ENCODE measurements around the gene BCLAF1.

The BCLAF1 gene

GRCh38 chr6:136282906-136283305, 6.7 kb downstream of the BCLAF1 start:
- Histone ChIP-seq H3K23ac (ENCODE audit: low read length in 2 of 2) (no peak overlapping the region), H4K91ac (ENCODE audit: low read length) (no peak overlapping the region), H3K27me3 (ENCODE audit: control insufficient read depth in 1 of 2, insufficient read depth in 1 of 2, low read length in 2 of 2) (no peaks in the 10 kb centered on the region), H2AK5ac (ENCODE audit: low read length, severe bottlenecking) (no peak overlapping the region), H2BK120ac (ENCODE audit: low read depth, low read length) (no peak overlapping the region), H4K8ac (ENCODE audit: low read length) (no peak overlapping the region), H3K14ac (ENCODE audit: low read length in 2 of 2) (no peak overlapping the region), H3K18ac (ENCODE audit: low read depth in 1 of 2, low read length in 2 of 2) (peak overlapping the region in 1 of 2 experiments; percentile 52), H3K79me1 (replicated peaks; ENCODE audit: low read length, poor library complexity, severe bottlenecking) (no peaks in the 10 kb centered on the region), H2AFZ (ENCODE audit: low read depth, low read length) (no peak overlapping the region), H3K9ac (ENCODE audit: low read length) (no peak overlapping the region), H3K9me3 (ENCODE audit: control insufficient read depth, low read length) (no peaks in the 10 kb centered on the region), H2BK5ac (ENCODE audit: low read depth, low read length, poor library complexity, severe bottlenecking) (no peak overlapping the region), H2BK12ac (ENCODE audit: low read length in 2 of 2) (no peak overlapping the region), H3K4me1 (ENCODE audit: control insufficient read depth, insufficient read depth, low read depth, low read length) (peaks cover 11% of the 10 kb centered on the region), H3K4me2 (ENCODE audit: low read length, poor library complexity, severe bottlenecking) (no peak overlapping the region), H3K4ac (ENCODE audit: low read depth in 1 of 2, low read length in 2 of 2) (no peak overlapping the region), H2BK15ac (ENCODE audit: low read depth, poor library complexity, severe bottlenecking) (no peak overlapping the region), H3K36me3 (ENCODE audit: control insufficient read depth in 1 of 2, insufficient read depth in 2 of 2, low read depth in 1 of 2, low read length in 2 of 2) (peaks cover 0 to 36% of the 10 kb centered on the region in 2 experiments), H3K4me3 (ENCODE audit: insufficient read depth in 1 of 2, low read depth in 1 of 2, low read length in 2 of 2) (no peak overlapping the region), H3K27ac (ENCODE audit: low read length, poor library complexity, severe bottlenecking) (no peak overlapping the region)
- DNase-seq: no peak
- 98% methylated on average over 3 of the region's 4 CpGs for WGBS

GRCh38 chr6:136280032-136280609, 9.5 kb downstream of the BCLAF1 start:
- H3K4me1 ChIP-seq (ENCODE audit: control insufficient read depth, insufficient read depth, low read depth, low read length): peaks cover 2% of the 10 kb centered on the region
- no peak overlapping the region for H3K4me3 ChIP-seq (ENCODE audit: insufficient read depth in 1 of 2, low read depth in 1 of 2, low read length in 2 of 2)
- no peak overlapping the region for H2BK5ac ChIP-seq (ENCODE audit: low read depth, low read length, poor library complexity, severe bottlenecking)
- no peak for DNase-seq
- no peak overlapping the region for H4K91ac ChIP-seq (ENCODE audit: low read length)
- H2BK120ac ChIP-seq (ENCODE audit: low read depth, low read length): no peak overlapping the region
- no peak overlapping the region for H3K14ac ChIP-seq (ENCODE audit: low read length in 2 of 2)
- no peaks in the 10 kb centered on the region for H3K79me1 ChIP-seq (replicated peaks; ENCODE audit: low read length, poor library complexity, severe bottlenecking)
- H3K18ac ChIP-seq (ENCODE audit: low read depth in 1 of 2, low read length in 2 of 2): no peak overlapping the region
- H2AFZ ChIP-seq (ENCODE audit: low read depth, low read length): no peak overlapping the region
- peaks cover 0 to 59% of the 10 kb centered on the region in 2 experiments for H3K36me3 ChIP-seq (ENCODE audit: control insufficient read depth in 1 of 2, insufficient read depth in 2 of 2, low read depth in 1 of 2, low read length in 2 of 2)
- H2BK15ac ChIP-seq (ENCODE audit: low read depth, poor library complexity, severe bottlenecking): no peak overlapping the region
- no peak overlapping the region for H3K4me2 ChIP-seq (ENCODE audit: low read length, poor library complexity, severe bottlenecking)
- H3K9me3 ChIP-seq (ENCODE audit: control insufficient read depth, low read length): no peaks in the 10 kb centered on the region
- no peak overlapping the region for H2BK12ac ChIP-seq (ENCODE audit: low read length in 2 of 2)
- no peak overlapping the region for H3K23ac ChIP-seq (ENCODE audit: low read length in 2 of 2)
- no peak overlapping the region for H2AK5ac ChIP-seq (ENCODE audit: low read length, severe bottlenecking)
- no peak overlapping the region for H3K9ac ChIP-seq (ENCODE audit: low read length)
- H3K4ac ChIP-seq (ENCODE audit: low read depth in 1 of 2, low read length in 2 of 2): no peak overlapping the region
- H3K27me3 ChIP-seq (ENCODE audit: control insufficient read depth in 1 of 2, insufficient read depth in 1 of 2, low read length in 2 of 2): no peaks in the 10 kb centered on the region
- H3K27ac ChIP-seq (ENCODE audit: low read length, poor library complexity, severe bottlenecking): no peak overlapping the region
- WGBS: 96% methylated on average over 2 of the region's 3 CpGs
- no peak overlapping the region for H4K8ac ChIP-seq (ENCODE audit: low read length)

GRCh38 chr6:136274062-136274461, 15.6 kb downstream of the BCLAF1 start:
- H3K27me3 ChIP-seq (ENCODE audit: control insufficient read depth in 1 of 2, insufficient read depth in 1 of 2, low read length in 2 of 2): no peaks in the 10 kb centered on the region
- H4K8ac ChIP-seq (ENCODE audit: low read length): no peak overlapping the region
- no peak overlapping the region for H3K4me2 ChIP-seq (ENCODE audit: low read length, poor library complexity, severe bottlenecking)
- H4K91ac ChIP-seq (ENCODE audit: low read length): no peak overlapping the region
- no peak overlapping the region for H3K4me3 ChIP-seq (ENCODE audit: insufficient read depth in 1 of 2, low read depth in 1 of 2, low read length in 2 of 2)
- H2BK120ac ChIP-seq (ENCODE audit: low read depth, low read length): no peak overlapping the region
- no peak overlapping the region for H3K23ac ChIP-seq (ENCODE audit: low read length in 2 of 2)
- no peaks in the 10 kb centered on the region for H3K4me1 ChIP-seq (ENCODE audit: control insufficient read depth, insufficient read depth, low read depth, low read length)
- no peaks in the 10 kb centered on the region for H3K9me3 ChIP-seq (ENCODE audit: control insufficient read depth, low read length)
- H3K9ac ChIP-seq (ENCODE audit: low read length): no peak overlapping the region
- no peak overlapping the region for H3K27ac ChIP-seq (ENCODE audit: low read length, poor library complexity, severe bottlenecking)
- no CpG with 5 or more reads among the region's 1 CpG for WGBS
- no peak overlapping the region for H3K18ac ChIP-seq (ENCODE audit: low read depth in 1 of 2, low read length in 2 of 2)
- no peak overlapping the region for H2BK15ac ChIP-seq (ENCODE audit: low read depth, poor library complexity, severe bottlenecking)
- DNase-seq: no peak
- H2BK12ac ChIP-seq (ENCODE audit: low read length in 2 of 2): no peak overlapping the region
- no peak overlapping the region for H2AK5ac ChIP-seq (ENCODE audit: low read length, severe bottlenecking)
- H2BK5ac ChIP-seq (ENCODE audit: low read depth, low read length, poor library complexity, severe bottlenecking): no peak overlapping the region
- peaks cover 3% of the 10 kb centered on the region for H3K79me1 ChIP-seq (replicated peaks; ENCODE audit: low read length, poor library complexity, severe bottlenecking)
- H2AFZ ChIP-seq (ENCODE audit: low read depth, low read length): no peak overlapping the region
- H3K4ac ChIP-seq (ENCODE audit: low read depth in 1 of 2, low read length in 2 of 2): no peak overlapping the region
- H3K36me3 ChIP-seq (ENCODE audit: control insufficient read depth in 1 of 2, insufficient read depth in 2 of 2, low read depth in 1 of 2, low read length in 2 of 2): peaks cover 0 to 91% of the 10 kb centered on the region in 2 experiments
- no peak overlapping the region for H3K14ac ChIP-seq (ENCODE audit: low read length in 2 of 2)

GRCh38 chr6:136265101-136265500, 24.5 kb downstream of the BCLAF1 start:
- Histone ChIP-seq H3K36me3 (ENCODE audit: control insufficient read depth in 1 of 2, insufficient read depth in 2 of 2, low read depth in 1 of 2, low read length in 2 of 2) (peaks cover 3 to 99% of the 10 kb centered on the region in 2 experiments), H3K4me3 (ENCODE audit: insufficient read depth in 1 of 2, low read depth in 1 of 2, low read length in 2 of 2) (no peak overlapping the region), H2BK15ac (ENCODE audit: low read depth, poor library complexity, severe bottlenecking) (no peak overlapping the region), H3K9me3 (ENCODE audit: control insufficient read depth, low read length) (no peaks in the 10 kb centered on the region), H3K9ac (ENCODE audit: low read length) (no peak overlapping the region), H3K4me1 (ENCODE audit: control insufficient read depth, insufficient read depth, low read depth, low read length) (no peaks in the 10 kb centered on the region), H3K27ac (ENCODE audit: low read length, poor library complexity, severe bottlenecking) (no peak overlapping the region), H2BK120ac (ENCODE audit: low read depth, low read length) (no peak overlapping the region), H4K8ac (ENCODE audit: low read length) (no peak overlapping the region), H2AFZ (ENCODE audit: low read depth, low read length) (no peak overlapping the region), H3K23ac (ENCODE audit: low read length in 2 of 2) (no peak overlapping the region), H3K4ac (ENCODE audit: low read depth in 1 of 2, low read length in 2 of 2) (no peak overlapping the region), H2BK12ac (ENCODE audit: low read length in 2 of 2) (no peak overlapping the region), H4K91ac (ENCODE audit: low read length) (no peak overlapping the region), H3K18ac (ENCODE audit: low read depth in 1 of 2, low read length in 2 of 2) (no peak overlapping the region), H2AK5ac (ENCODE audit: low read length, severe bottlenecking) (no peak overlapping the region), H3K27me3 (ENCODE audit: control insufficient read depth in 1 of 2, insufficient read depth in 1 of 2, low read length in 2 of 2) (no peaks in the 10 kb centered on the region), H3K4me2 (ENCODE audit: low read length, poor library complexity, severe bottlenecking) (no peak overlapping the region), H3K14ac (ENCODE audit: low read length in 2 of 2) (no peak overlapping the region), H2BK5ac (ENCODE audit: low read depth, low read length, poor library complexity, severe bottlenecking) (no peak overlapping the region), H3K79me1 (replicated peaks; ENCODE audit: low read length, poor library complexity, severe bottlenecking) (peaks cover 4% of the 10 kb centered on the region)
- no peak for DNase-seq
- whole genome bisulfite sequencing: 95% methylated on average over 1 of the region's 1 CpG

All from mesenchymal stem cell (in vitro differentiated cells and primary cell).